ENCODE results near the gene CIDEB.

The CIDEB gene

GRCh38 chr14:24255438-24255837 lies 52.3 kb downstream of the CIDEB start:
- H3K27me3 ChIP-seq (ENCODE audit: control insufficient read depth, insufficient read depth, low read length, poor library complexity, severe bottlenecking), result no peaks in the 10 kb centered on the region
- 94 to 95% methylated on average over 8 of the region's 8 CpGs for WGBS, 2 experiments
- no peak overlapping the region for H3K27ac ChIP-seq (ENCODE audit: insufficient read depth, low read depth, low read length, poor library complexity, severe bottlenecking)

More at GRCh38 chr14:24255438-24255837, 52.3 kb downstream of the CIDEB start:
- no peaks in the 10 kb centered on the region for H3K36me3 ChIP-seq (ENCODE audit: control insufficient read depth, insufficient read depth, low read length)
- no peak overlapping the region for H3K4me3 ChIP-seq (ENCODE audit: insufficient read depth, low read depth, low read length)
- H3K9me3 ChIP-seq (ENCODE audit: control insufficient read depth, low read length), result no peaks in the 10 kb centered on the region
- H3K4me1 ChIP-seq (ENCODE audit: control insufficient read depth, insufficient read depth, low read length), result no peaks in the 10 kb centered on the region
